ENCODE results near the gene CTIF. TPM values are rescaled to one million over a fixed set of nuclear protein-coding genes. Genes with fewer than 3 reads are reported as not detected.

Gene CTIF
- total RNA-seq, 1 donor from 2014 or later: 72.4 TPM

GRCh38 chr18:48609820-48610815, 71.3 kb downstream of the CTIF start:
- Histone ChIP-seq H3K36me3 (no peaks in the 10 kb centered on the region), H3K27ac (no peak overlapping the region), H3K4me1 (peaks cover 6% of the 10 kb centered on the region), H3K9me3 (no peaks in the 10 kb centered on the region), H3K27me3 (no peaks in the 10 kb centered on the region), H3K4me3 (no peak overlapping the region)
- DNase-seq (no peak), ATAC-seq (no peak)
- no peak for TF ChIP-seq CTCF (IDR thresholded peaks at IDR 0.05)
- intact Hi-C loops (cut with DNase I): no loop called here

DNA sequence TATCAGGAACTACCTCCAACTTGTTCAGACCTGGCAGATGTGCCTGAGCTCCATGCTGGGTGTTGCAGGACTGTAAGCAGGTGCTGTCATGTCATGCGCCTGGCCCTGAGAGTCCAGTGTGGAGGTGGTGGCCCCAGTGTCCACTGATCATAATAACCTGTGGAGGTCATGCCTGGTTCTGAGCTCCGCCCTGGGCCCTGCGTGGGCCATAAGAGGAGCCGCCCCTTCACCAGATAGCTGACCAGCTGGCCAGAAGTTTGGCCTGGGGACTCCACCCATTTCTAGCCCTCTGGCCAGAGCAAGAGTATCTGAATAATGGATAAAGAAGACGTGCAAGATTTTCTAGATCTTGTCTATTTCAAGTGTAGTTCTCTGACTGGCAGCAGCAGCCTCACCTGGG, 72.4 kb downstream of the CTIF start:
- intact Hi-C loops (cut with DNase I): no loop called here
- ATAC-seq (no peak), DNase-seq (no peak)
- H3K27ac ChIP-seq: no peak overlapping the region
- no peak overlapping the region for H3K4me3 ChIP-seq
- H3K4me1 ChIP-seq: peaks cover 6% of the 10 kb centered on the region
- H3K27me3 ChIP-seq: no peaks in the 10 kb centered on the region
- no peaks in the 10 kb centered on the region for H3K36me3 ChIP-seq
- H3K9me3 ChIP-seq: no peaks in the 10 kb centered on the region
- no peak for TF ChIP-seq CTCF (IDR thresholded peaks at IDR 0.05)

GRCh38 chr18:48611785-48612480, 73.1 kb downstream of the CTIF start:
- TF ChIP-seq CTCF (IDR thresholded peaks at IDR 0.05): no peak
- DNase-seq: no peak
- Histone ChIP-seq H3K27ac (no peak overlapping the region), H3K36me3 (no peaks in the 10 kb centered on the region), H3K4me1 (peaks cover 10% of the 10 kb centered on the region), H3K4me3 (no peak overlapping the region), H3K27me3 (no peaks in the 10 kb centered on the region), H3K9me3 (no peaks in the 10 kb centered on the region)
- intact Hi-C loops (cut with DNase I): no loop called here
- no peak for ATAC-seq

DNA sequence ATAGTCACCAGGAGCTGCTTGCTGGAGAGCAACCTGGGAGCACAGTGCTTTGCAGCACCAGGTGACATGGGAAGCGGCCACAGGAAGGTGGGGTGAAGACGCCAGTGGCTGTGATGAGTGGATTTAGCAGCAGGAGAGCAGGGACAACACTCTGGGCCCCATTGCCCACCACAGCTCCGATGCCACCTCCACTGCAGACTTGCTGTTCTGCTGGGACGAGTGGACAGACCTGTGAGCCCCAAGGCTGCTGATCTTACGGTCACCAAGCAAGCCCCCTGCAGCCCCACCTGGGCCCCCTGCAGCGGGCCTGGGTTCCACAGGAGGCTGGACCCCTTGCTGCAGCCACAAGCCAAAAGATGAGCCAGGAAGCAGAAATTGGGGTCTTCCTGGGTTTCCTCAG, 73.7 kb downstream of the CTIF start:
- intact Hi-C loops (cut with DNase I): no loop called here
- H3K27ac ChIP-seq: no peak overlapping the region
- DNase-seq: no peak

GRCh38 chr18:48612917-48613316, 74.1 kb downstream of the CTIF start:
- Histone ChIP-seq H3K27me3 (no peaks in the 10 kb centered on the region), H3K4me1 (peaks cover 6% of the 10 kb centered on the region), H3K9me3 (no peaks in the 10 kb centered on the region), H3K27ac (peak overlapping the region; percentile 58), H3K36me3 (no peaks in the 10 kb centered on the region), H3K4me3 (no peak overlapping the region)
- ATAC-seq (no peak), DNase-seq (no peak)
- intact Hi-C loops (cut with DNase I): no loop called here
- TF ChIP-seq CTCF (IDR thresholded peaks at IDR 0.05): no peak

More for the DNA sequence above, 73.7 kb downstream of the CTIF start:
- no peak for ATAC-seq
- Histone ChIP-seq H3K27me3 (no peaks in the 10 kb centered on the region), H3K36me3 (no peaks in the 10 kb centered on the region), H3K4me3 (no peak overlapping the region), H3K4me1 (peaks cover 6% of the 10 kb centered on the region), H3K9me3 (no peaks in the 10 kb centered on the region)
- no peak for TF ChIP-seq CTCF (IDR thresholded peaks at IDR 0.05)

Measured in upper lobe of right lung (tissue), 1 donor.